Stimulated activated effector memory CD8-positive, alpha-beta T cell treated with anti-CD3 and anti-CD28 coated beads, Interleukin-12 subunit alpha, Interleukin-12 subunit beta, amount 100 ng/mL, for 72 hours (primary cell): Measurements from ENCODE around the gene CCDC81.

ENCODE experiments used
- ATAC-seq: fragments of 150-1000 bp; cut with Tn5 transposase; 2 replicates; pipeline ENCODE4 v1.10.0; 2021
- DNase-seq, 2 donors: peaks; one replicate each; pipeline ENCODE4 v3.0.0; 2021 to 2022; ENCODE audit warnings: low spot score in 2 of 2
- H3K27ac Mint-ChIP-seq: one replicate; pipeline ENCODE4 v1.8.0; 2022; ENCODE audit warnings: mild to moderate bottlenecking, mixed read lengths
- H3K36me3 Mint-ChIP-seq: one replicate; pipeline ENCODE4 v1.8.0; 2022; ENCODE audit warnings: mild to moderate bottlenecking, mixed read lengths
- H3K4me1 Mint-ChIP-seq: one replicate; pipeline ENCODE4 v1.8.0; 2022; ENCODE audit warnings: mixed read lengths
- H3K4me3 Mint-ChIP-seq: one replicate; pipeline ENCODE4 v1.8.0; 2022; ENCODE audit warnings: mild to moderate bottlenecking, mixed read lengths
- H3K9me3 Mint-ChIP-seq: one replicate; pipeline ENCODE4 v1.8.0; 2022; ENCODE audit warnings: mixed read lengths

Gene CCDC81

GRCh38 chr11:86443415-86443814, 68.7 kb downstream of the CCDC81 start:
- ATAC-seq (no peak), DNase-seq (no peak)
- Mint-ChIP-seq H3K36me3 (no peaks in the 10 kb centered on the region), H3K9me3 (no peaks in the 10 kb centered on the region), H3K27ac (peak overlapping the region; percentile 11), H3K4me1 (peaks cover 22% of the 10 kb centered on the region), H3K4me3 (no peak overlapping the region)

DNA sequence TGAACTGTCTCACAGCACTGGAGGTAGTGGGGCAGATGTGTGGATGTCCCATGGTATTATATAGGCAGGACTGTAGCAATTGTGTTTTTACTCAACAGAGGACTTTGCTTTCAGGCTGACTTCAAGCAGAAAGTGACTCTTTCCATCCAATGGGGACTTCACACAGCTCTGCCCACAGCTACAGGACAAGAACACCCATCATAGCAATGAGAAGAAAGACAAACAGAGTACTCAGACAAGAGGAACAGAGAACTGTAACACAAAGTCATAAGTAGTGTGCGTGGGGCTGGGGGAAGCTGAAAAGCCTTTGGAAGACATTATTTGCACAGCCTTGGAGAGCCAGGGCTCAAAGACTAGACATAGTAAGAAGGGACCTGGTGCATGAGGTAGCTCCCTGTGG, 70.3 kb downstream of the CCDC81 start:
- DNase-seq, result no peak
- Mint-ChIP-seq H3K9me3 (no peaks in the 10 kb centered on the region), H3K4me1 (peaks cover 22% of the 10 kb centered on the region), H3K27ac (no peak overlapping the region), H3K4me3 (no peak overlapping the region), H3K36me3 (no peaks in the 10 kb centered on the region)
- no peak for ATAC-seq

DNA sequence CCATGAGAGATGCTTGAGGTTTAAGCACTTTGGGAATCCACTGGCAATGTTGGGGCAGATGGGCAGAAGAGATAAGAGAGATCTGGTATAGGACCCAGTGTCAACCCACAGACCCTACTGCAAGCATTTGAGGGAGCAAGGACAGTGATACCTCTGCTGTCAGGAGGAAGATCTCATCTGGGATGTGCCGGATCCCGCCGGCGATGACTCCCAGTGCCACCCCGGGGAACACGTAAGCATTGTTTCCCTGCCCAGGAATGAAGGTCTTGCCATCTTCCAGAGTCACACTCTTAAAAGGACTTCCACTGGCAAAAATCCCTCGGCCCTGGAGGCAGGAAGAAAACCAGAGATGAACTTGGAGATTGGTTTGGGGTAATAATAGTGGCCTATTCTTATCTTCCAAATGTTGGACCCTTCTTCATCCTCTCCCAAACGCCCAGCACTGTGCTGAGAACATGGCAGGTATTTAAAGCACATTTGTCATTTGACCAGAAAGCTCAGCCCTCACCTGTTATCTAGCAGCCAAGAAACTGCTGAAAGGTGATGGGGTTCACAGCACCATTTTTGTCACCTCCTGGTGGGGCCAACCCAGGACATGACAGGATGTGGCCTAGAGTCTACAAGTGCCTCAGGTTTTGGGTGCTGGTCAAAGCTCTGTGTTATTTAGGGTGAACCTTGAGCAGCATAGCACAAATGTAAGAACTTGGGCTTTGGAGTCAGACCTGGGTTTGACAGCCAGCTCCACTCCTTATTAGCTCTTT, 71.7 kb downstream of the CCDC81 start:
- ATAC-seq (peak; percentile 52), DNase-seq (no peak)
- no peak overlapping the region for H3K4me3 Mint-ChIP-seq
- H3K36me3 Mint-ChIP-seq, result no peaks in the 10 kb centered on the region
- H3K27ac Mint-ChIP-seq, result peak overlapping the region; percentile 32
- no peaks in the 10 kb centered on the region for H3K9me3 Mint-ChIP-seq
- peaks cover 22% of the 10 kb centered on the region for H3K4me1 Mint-ChIP-seq

DNA sequence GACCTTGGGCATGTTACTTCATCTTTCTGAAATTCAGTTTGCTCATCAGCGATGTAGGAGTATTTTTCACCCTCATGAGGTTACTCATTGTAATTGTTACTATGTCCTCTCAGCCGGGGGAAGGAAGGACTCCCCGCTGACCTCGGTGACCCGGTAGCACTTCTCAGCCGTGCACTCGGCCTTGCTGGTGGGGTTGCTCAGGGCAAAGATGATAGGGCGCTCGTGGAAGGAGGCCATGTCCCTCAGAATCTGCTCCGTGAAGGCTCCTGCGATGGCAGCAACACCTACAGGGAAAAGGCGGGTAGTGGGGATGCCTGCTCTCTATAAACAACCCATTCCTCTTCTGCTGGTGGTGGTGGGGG, 72.2 kb downstream of the CCDC81 start:
- no peak overlapping the region for H3K4me3 Mint-ChIP-seq
- H3K36me3 Mint-ChIP-seq, result no peaks in the 10 kb centered on the region
- ATAC-seq, result no peak
- peaks cover 22% of the 10 kb centered on the region for H3K4me1 Mint-ChIP-seq
- peak overlapping the region; percentile 17 for H3K27ac Mint-ChIP-seq
- H3K9me3 Mint-ChIP-seq, result no peaks in the 10 kb centered on the region
- no peak for DNase-seq

GRCh38 chr11:86447763-86448480, 73.2 kb downstream of the CCDC81 start:
- Mint-ChIP-seq H3K4me1 (peaks cover 17% of the 10 kb centered on the region), H3K27ac (no peak overlapping the region), H3K36me3 (no peaks in the 10 kb centered on the region), H3K9me3 (no peaks in the 10 kb centered on the region), H3K4me3 (no peak overlapping the region)
- ATAC-seq, result peak; percentile 83
- DNase-seq, result peak in 1 of 2 donors; percentile 57

DNA sequence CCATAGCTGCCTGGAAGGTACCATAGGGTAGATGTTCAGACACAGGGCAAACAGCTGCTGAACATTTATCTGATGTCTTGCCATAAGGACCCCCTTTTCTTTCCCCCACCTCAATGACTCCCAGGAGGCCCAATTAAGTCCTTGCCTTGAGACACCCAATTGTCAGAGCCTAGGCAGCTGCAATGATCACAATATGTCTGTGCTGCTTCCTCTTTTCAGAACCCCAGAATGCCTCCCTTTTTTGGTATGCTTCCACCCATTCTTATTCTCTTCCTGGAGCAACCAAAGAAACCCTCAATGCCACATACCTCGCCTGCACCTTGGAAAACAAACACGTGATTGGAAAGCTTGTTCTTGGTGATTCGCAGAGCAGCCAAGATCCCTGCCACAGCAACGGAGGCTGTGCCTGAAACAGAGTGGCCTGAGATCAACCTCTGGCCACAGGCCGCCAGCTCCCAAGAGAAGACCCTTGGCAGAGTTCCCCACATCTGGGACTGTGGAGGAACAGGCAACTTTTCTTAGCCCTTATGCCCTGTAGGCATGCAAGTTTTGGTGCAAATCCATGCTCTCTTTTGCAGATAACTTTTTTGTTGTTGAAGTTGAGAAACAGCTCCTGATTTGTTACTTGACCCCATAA, 75.4 kb downstream of the CCDC81 start:
- H3K4me1 Mint-ChIP-seq, result peaks cover 5% of the 10 kb centered on the region
- H3K27ac Mint-ChIP-seq, result no peak overlapping the region
- no peaks in the 10 kb centered on the region for H3K9me3 Mint-ChIP-seq
- H3K36me3 Mint-ChIP-seq, result no peaks in the 10 kb centered on the region
- no peak for ATAC-seq
- H3K4me3 Mint-ChIP-seq, result no peak overlapping the region
- DNase-seq, result no peak

DNA sequence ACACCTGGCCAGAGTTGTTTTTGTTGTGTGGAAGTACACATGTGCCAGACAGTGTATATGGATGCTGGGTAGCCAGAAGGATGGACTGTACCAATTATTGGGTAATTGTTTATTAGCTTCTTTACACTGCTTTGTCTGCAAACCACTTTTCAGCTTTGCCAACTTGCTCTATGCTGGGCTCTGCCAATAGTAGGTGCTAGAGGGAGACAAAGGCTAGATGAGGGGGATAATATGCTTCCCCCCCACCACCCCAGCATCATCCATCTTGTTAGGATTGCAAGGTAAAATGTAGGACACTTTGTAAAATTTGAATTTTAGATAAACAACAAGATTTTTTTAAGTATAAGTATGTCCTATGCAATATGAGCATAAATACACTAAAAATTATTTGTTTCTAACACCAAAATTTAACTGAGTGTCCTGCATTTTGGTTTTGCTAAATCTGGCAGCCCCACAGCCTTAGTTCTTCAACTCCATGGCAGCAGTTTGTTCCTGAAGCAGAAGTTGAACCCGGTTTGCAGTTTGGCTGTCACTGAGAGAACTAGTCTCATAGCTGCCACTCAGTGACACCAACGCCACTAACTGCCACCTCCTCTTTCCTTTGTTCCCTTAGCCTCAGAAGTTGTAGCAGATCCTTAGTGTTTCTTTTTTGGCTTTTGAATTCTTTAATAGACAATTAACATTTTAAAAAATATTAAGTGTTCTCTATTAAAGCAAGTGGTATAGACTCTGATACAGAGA, 78.8 kb downstream of the CCDC81 start:
- Mint-ChIP-seq H3K27ac (no peak overlapping the region), H3K36me3 (no peaks in the 10 kb centered on the region), H3K4me3 (no peak overlapping the region), H3K9me3 (no peaks in the 10 kb centered on the region), H3K4me1 (peaks cover 17% of the 10 kb centered on the region)
- ATAC-seq (no peak), DNase-seq (no peak)

DNA sequence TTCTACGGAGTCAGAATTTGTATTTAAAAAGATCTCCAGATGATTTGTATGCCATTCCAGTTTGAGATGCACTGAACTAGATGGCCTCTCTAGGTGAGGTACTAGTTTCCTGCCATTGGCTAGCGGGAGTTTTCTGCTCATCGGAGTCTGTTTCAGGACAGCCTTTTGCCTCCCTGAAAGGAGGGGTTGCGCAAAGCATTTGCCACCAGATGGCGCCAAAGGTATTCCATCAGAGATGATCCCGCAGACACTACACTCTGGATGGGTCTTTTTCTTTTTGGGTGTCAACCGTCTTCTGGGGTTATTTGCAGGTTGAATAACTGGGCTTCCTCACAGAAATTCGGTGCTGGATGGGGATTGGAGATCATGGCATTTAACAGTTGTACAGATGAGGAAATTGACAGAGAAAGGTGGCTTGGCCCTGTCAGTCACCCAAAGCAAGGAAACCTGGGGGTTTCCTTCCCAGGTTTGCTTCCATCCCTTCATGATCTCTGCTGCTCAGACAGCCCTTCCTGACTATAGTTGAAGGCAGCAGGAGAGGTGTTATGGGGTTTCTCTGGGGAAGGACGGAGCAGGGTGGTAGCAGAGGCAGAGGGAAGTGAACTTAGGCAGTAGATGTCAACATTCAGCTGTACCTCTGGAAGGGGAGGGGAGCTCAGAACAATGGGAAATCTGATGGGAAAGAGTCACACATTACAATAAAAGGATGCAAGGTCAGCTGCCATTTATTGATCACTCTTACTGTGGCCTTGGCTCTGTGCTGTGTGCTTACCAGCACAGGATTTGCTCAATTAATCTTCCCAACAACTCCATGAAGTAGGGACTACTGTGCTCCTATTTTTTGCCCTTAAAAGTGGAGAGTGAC, 81.6 kb downstream of the CCDC81 start:
- Mint-ChIP-seq H3K27ac (no peak overlapping the region), H3K4me1 (peaks cover 32% of the 10 kb centered on the region)

GRCh38 chr11:86458294-86459001, 83.8 kb downstream of the CCDC81 start:
- Mint-ChIP-seq H3K27ac (no peak overlapping the region), H3K9me3 (no peaks in the 10 kb centered on the region), H3K36me3 (no peaks in the 10 kb centered on the region), H3K4me1 (peaks cover 32% of the 10 kb centered on the region), H3K4me3 (no peak overlapping the region)
- ATAC-seq (no peak), DNase-seq (no peak)

More for the DNA sequence above, 81.6 kb downstream of the CCDC81 start:
- Mint-ChIP-seq H3K4me3 (no peak overlapping the region), H3K9me3 (no peaks in the 10 kb centered on the region), H3K36me3 (no peaks in the 10 kb centered on the region)
- ATAC-seq, result peak; percentile 84
- DNase-seq, result peak; percentile 67 to 90

DNA sequence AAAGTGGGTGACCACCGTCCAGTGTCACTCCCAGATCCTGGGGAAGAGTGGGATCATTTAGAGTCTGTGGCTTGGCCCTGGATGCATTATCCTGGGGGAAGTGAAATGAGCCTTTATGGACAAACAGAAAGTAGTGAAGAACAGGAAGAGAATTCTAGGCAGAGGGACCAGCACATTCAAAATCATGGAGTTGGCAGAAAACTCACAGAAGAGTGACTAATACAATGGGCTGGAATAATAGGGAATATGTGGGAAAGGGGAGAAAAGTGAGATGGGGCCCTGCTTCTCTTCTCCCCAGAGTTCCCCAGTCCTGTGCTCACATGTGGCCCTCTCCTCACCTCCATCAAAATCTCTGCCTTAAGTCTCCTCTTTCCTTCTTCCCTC, 84.3 kb downstream of the CCDC81 start:
- no peak overlapping the region for H3K27ac Mint-ChIP-seq
- DNase-seq (no peak), ATAC-seq (no peak)
- H3K4me3 Mint-ChIP-seq, result no peak overlapping the region
- peaks cover 32% of the 10 kb centered on the region for H3K4me1 Mint-ChIP-seq
- H3K36me3 Mint-ChIP-seq, result no peaks in the 10 kb centered on the region
- H3K9me3 Mint-ChIP-seq, result no peaks in the 10 kb centered on the region

GRCh38 chr11:86459682-86460460, 85.2 kb downstream of the CCDC81 start:
- Mint-ChIP-seq H3K4me1 (peaks cover 32% of the 10 kb centered on the region), H3K9me3 (no peaks in the 10 kb centered on the region), H3K27ac (no peak overlapping the region), H3K4me3 (no peak overlapping the region), H3K36me3 (no peaks in the 10 kb centered on the region)
- DNase-seq, result no peak
- ATAC-seq, result peak; percentile 15

DNA sequence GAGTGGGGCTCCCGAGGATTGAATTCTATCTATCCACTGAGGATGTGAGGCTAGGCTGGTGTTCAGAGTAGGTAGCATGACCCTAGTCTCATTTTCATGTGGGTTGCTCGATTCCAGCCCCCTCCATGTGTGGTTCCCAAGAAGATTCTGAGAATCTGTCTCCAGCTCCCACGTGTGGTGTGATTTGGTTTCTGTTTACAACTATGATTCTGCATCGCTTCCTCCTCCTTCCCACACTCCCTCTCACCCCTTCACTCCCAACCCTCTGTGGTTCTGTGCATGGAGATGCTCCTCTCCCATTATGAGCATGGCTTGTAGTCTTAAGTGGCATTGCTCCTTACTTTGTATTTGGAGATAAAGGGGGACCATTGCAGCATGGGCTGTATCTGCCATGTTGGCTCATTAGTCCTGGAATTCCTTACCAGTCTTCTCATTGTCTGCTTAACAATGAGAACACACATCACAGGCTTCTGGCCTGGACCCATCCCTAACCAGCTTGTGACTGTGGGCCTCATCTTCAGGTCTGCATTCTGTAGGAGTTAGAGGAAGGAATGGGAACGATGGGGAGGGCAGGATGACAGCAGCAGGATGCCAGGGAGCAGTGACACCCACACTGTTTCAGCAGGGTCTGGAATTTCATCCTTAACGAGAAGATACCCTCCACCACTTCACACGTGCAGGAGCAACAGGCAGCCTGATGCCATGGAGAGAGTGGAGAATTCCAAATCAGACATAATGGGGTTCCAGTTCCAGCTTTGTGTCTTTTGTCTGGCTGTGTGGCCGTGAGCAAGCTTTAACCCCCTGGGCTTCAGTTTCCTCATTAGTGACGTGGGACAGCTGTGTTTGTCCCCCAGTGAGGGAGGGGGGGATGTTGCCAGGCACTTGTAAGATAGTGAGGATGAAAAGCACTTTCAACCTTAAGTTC, 86.0 kb downstream of the CCDC81 start:
- Mint-ChIP-seq H3K36me3 (no peaks in the 10 kb centered on the region), H3K27ac (no peak overlapping the region), H3K4me1 (peaks cover 30% of the 10 kb centered on the region), H3K9me3 (no peaks in the 10 kb centered on the region), H3K4me3 (no peak overlapping the region)
- ATAC-seq (peak; percentile 39), DNase-seq (no peak)

- H3K4me1 Mint-ChIP-seq, result peaks cover 18% of the 10 kb centered on the region
- H3K9me3 Mint-ChIP-seq, result no peaks in the 10 kb centered on the region
- no peak overlapping the region for H3K4me3 Mint-ChIP-seq
- DNase-seq (no peak), ATAC-seq (no peak)
- no peaks in the 10 kb centered on the region for H3K36me3 Mint-ChIP-seq
- H3K27ac Mint-ChIP-seq, result no peak overlapping the region
Measured at GRCh38 chr11:86461892-86462291, 87.2 kb downstream of the CCDC81 start.
